RWPE2 (cell line): Measurements from ENCODE around the gene GPR37L1.

Experiments used
- ATAC-seq: fragments of 200-7000 bp; cut with Tn5 transposase; 3 replicates; pipeline ENCODE4 v1.9.1; 2021; ENCODE audit warnings: low read depth
- DNase-seq: peaks from one replicate; pipeline ENCODE4 v3.0.0-alpha.2; 2020; ENCODE audit warnings: low spot score
- H3K27ac ChIP-seq: fragments of 450-650 bp; 2 replicates; pipeline ENCODE4 v1.5.1; 2017; ENCODE audit warnings: mild to moderate bottlenecking; ENCODE audit not compliant: poor library complexity, severe bottlenecking
- H3K27me3 ChIP-seq: fragments of 250-450 bp; sonication (Bioruptor Pico); 2 replicates; pipeline ENCODE4 v1.5.1; 2021; ENCODE audit warnings: mild to moderate bottlenecking, moderate library complexity; ENCODE audit not compliant: insufficient read depth, poor library complexity, severe bottlenecking
- H3K36me3 ChIP-seq: fragments of 250-450 bp; sonication (Bioruptor Pico); 2 replicates; pipeline ENCODE4 v1.5.1; 2020; ENCODE audit warnings: low read depth, mild to moderate bottlenecking, moderate library complexity
- H3K4me1 ChIP-seq: fragments of 250-450 bp; sonication (Bioruptor Pico); 2 replicates; pipeline ENCODE4 v1.5.1; 2021; ENCODE audit warnings: mild to moderate bottlenecking, moderate library complexity; ENCODE audit not compliant: insufficient read depth, poor library complexity, severe bottlenecking
- H3K4me3 ChIP-seq: fragments of 250-450 bp; sonication (Bioruptor Pico); 2 replicates; pipeline ENCODE4 v1.5.1; 2021; ENCODE audit warnings: mild to moderate bottlenecking, moderate library complexity; ENCODE audit not compliant: severe bottlenecking
- H3K9me3 ChIP-seq: fragments of 250-450 bp; sonication (Bioruptor Pico); 2 replicates; pipeline ENCODE4 v1.5.1; 2021; ENCODE audit warnings: mild to moderate bottlenecking, moderate library complexity; ENCODE audit not compliant: severe bottlenecking
- TF ChIP-seq, protein P1 (sequence below): fragments of 450-650 bp; IDR thresholded peaks from one replicate; pipeline ENCODE4 v1.5.1; 2017; ENCODE audit warnings: mild to moderate bottlenecking, moderate library complexity; ENCODE audit not compliant: poor library complexity, severe bottlenecking

Gene GPR37L1

DNA sequence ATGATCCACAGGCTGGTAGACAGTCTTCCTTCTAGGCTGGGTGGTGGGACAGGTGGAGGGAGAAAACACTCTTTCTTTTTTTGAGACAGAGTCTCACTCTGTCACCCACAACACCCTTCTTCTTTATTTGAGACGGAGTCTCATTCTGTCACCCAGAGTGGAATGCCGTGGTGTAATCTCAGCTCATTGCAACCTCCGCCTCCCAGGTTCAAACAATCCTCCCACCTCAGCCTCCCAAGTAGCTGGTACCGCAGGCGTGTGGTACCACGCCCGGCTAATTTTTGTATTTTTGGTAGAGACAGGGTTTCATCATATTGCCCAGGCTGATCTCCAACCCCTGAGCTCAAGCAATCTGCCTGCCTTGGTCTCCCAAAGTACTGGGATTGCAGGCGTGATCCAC lies 2.9 kb downstream of the GPR37L1 start:
- no peak overlapping the region for H3K4me3 ChIP-seq

DNA sequence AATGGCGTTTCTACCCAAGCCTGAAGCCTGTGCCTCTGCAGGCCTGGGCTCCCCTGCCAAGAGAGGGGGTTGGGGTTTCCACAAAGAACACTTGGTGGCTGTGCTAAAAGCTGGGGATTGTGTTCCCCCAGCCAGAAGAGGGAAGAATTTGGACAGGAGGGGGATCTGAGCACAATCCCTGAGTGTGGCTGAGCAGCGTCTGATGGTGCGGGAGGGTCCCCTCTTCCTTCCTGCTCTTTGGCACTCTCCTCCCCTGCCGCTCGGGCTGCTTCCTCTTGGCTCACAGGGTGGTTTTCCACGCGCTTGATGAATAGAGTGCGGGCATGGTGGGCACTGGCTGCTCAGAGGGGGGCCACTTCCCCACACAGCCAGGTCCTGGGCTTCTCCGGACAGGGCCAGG lies 3.7 kb downstream of the GPR37L1 start:
- H3K36me3 ChIP-seq: no peaks in the 10 kb centered on the region
- H3K27ac ChIP-seq: no peak overlapping the region
- no peaks in the 10 kb centered on the region for H3K27me3 ChIP-seq
- H3K9me3 ChIP-seq: no peaks in the 10 kb centered on the region
- DNase-seq: no peak
- ATAC-seq: no peak
- TF ChIP-seq, protein P1, sequence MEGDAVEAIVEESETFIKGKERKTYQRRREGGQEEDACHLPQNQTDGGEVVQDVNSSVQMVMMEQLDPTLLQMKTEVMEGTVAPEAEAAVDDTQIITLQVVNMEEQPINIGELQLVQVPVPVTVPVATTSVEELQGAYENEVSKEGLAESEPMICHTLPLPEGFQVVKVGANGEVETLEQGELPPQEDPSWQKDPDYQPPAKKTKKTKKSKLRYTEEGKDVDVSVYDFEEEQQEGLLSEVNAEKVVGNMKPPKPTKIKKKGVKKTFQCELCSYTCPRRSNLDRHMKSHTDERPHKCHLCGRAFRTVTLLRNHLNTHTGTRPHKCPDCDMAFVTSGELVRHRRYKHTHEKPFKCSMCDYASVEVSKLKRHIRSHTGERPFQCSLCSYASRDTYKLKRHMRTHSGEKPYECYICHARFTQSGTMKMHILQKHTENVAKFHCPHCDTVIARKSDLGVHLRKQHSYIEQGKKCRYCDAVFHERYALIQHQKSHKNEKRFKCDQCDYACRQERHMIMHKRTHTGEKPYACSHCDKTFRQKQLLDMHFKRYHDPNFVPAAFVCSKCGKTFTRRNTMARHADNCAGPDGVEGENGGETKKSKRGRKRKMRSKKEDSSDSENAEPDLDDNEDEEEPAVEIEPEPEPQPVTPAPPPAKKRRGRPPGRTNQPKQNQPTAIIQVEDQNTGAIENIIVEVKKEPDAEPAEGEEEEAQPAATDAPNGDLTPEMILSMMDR: no peak
- no peak overlapping the region for H3K4me3 ChIP-seq
- H3K4me1 ChIP-seq: no peaks in the 10 kb centered on the region

More for the DNA sequence above, 2.9 kb downstream of the GPR37L1 start:
- Histone ChIP-seq H3K27ac (no peak overlapping the region), H3K27me3 (no peaks in the 10 kb centered on the region), H3K36me3 (no peaks in the 10 kb centered on the region), H3K4me1 (no peaks in the 10 kb centered on the region), H3K9me3 (no peaks in the 10 kb centered on the region)
- no peak for DNase-seq
- no peak for ATAC-seq
- TF ChIP-seq, protein P1: no peak

DNA sequence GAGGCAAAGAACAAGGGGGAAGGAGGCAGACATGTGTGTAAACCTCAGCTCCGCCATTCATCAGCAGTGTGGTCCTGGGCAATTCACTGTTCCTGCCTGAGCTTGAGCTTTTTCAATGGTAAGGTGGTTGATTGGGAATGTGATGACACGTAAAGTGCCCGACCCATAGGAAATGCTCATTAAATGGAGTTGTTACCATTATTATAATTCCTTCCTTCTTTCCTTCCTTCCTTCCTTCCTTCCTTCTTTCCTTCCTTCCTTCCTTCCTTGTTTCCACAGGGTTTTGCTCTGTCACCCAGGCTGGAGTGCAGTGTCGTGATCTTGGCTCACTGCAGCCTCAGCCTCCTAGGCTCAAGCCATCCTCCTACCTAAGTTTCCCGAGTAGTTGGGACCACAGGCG lies 4.3 kb downstream of the GPR37L1 start:
- H3K27ac ChIP-seq: no peak overlapping the region
- DNase-seq (no peak), ATAC-seq (no peak)
- H3K4me1 ChIP-seq: no peaks in the 10 kb centered on the region
- no peaks in the 10 kb centered on the region for H3K36me3 ChIP-seq
- no peaks in the 10 kb centered on the region for H3K9me3 ChIP-seq
- TF ChIP-seq, protein P1: no peak
- H3K27me3 ChIP-seq: no peaks in the 10 kb centered on the region
- no peak overlapping the region for H3K4me3 ChIP-seq

DNA sequence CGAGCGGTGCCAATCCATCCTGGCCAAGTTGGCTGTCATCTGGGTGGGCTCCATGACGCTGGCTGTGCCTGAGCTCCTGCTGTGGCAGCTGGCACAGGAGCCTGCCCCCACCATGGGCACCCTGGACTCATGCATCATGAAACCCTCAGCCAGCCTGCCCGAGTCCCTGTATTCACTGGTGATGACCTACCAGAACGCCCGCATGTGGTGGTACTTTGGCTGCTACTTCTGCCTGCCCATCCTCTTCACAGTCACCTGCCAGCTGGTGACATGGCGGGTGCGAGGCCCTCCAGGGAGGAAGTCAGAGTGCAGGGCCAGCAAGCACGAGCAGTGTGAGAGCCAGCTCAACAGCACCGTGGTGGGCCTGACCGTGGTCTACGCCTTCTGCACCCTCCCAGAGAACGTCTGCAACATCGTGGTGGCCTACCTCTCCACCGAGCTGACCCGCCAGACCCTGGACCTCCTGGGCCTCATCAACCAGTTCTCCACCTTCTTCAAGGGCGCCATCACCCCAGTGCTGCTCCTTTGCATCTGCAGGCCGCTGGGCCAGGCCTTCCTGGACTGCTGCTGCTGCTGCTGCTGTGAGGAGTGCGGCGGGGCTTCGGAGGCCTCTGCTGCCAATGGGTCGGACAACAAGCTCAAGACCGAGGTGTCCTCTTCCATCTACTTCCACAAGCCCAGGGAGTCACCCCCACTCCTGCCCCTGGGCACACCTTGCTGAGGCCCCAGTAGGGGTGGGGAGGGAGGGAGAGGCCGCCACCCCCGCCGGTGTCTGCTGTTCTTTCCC lies 5.3 kb downstream of the GPR37L1 start:
- H3K9me3 ChIP-seq: no peaks in the 10 kb centered on the region
- no peak for DNase-seq
- no peak for ATAC-seq
- no peak overlapping the region for H3K27ac ChIP-seq
- no peaks in the 10 kb centered on the region for H3K27me3 ChIP-seq
- H3K4me3 ChIP-seq: no peak overlapping the region
- TF ChIP-seq, protein P1: no peak
- peaks cover 4% of the 10 kb centered on the region; the same call in 1 of the 2 replicates for H3K36me3 ChIP-seq
- H3K4me1 ChIP-seq: no peaks in the 10 kb centered on the region
